HG03064 (cell line): Measurements from ENCODE around the gene HMX2.

ENCODE experiments used
- ATAC-seq: cut with Tn5 transposase; IDR thresholded peaks from one replicate; pipeline ENCODE4 v1.9.1; 2021; ENCODE audit warnings: low read depth; ENCODE audit not compliant: unreplicated experiment

The HMX2 gene

DNA sequence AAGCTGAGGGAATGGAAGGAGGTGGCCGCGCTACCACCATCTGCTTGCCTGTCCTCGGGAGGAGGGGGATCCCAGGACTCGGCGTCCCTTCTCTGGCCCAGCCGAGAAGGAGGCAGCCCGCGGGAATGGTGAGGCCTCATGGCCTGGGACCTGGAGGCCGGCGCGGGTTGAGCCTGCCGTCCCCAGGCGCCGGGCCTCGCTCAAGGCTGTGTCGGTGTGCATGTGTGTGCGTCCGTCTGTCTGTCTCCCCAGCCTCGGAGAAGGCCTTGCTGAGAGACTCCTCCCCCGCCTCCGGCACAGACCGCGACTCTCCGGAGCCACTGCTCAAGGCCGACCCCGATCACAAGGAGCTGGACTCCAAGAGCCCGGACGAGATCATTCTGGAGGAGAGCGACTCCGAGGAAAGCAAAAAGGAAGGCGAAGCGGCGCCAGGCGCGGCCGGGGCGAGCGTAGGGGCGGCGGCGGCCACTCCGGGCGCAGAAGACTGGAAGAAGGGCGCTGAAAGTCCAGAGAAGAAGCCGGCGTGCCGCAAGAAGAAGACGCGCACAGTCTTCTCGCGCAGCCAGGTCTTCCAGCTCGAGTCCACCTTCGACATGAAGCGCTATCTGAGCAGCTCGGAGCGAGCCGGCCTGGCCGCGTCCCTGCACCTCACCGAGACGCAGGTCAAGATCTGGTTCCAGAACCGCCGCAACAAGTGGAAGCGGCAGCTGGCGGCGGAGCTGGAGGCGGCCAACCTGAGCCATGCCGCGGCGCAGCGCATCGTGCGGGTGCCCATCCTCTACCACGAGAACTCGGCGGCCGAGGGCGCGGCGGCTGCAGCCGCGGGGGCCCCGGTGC, 10.9 kb upstream of the HMX2 start:
- ATAC-seq, result no peak

DNA sequence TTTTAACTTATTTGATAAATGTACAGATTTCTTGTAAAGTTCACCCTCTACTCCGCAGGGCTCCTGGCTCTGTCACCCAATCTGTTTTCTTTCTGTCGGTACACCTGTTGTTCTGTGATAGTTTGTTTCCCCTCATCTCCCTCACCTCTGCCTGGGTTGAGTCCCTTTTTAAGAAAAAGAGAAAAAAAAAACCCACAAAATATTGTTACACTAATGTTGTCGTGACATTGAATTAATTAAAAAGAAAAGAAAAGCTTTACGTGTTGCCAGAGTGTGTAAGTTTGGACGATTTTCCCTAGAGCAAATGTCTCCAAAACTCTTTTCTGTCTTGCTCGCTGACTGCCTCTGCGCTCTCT, 8.8 kb upstream of the HMX2 start:
- no peak for ATAC-seq

- no peak for ATAC-seq
These were observed 8.3 kb upstream of the HMX2 start for GRCh38 chr10:123139521-123140163.

- ATAC-seq, result no peak
These were observed 7.6 kb upstream of the HMX2 start for GRCh38 chr10:123140164-123140982.

DNA sequence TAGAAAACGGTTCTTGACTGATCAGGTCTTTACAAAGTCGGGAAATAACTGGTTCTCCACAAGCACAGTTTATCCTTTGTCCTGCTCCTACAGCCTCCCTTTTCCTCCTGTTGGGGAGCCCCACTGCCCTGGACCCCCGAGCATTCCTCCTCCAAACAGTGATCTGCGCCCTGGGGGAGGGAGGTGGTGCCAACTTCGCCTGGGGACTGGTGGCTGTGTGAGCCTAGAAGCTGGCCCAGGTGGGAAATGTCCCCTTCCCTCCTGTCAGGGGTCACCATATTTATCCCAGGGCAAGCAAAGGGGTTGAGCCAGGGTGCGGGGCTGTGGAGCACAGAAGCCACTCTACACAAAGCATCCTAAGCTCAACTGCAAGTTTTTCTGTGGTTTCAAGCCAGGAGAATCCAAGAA, 6.9 kb upstream of the HMX2 start:
- no peak for ATAC-seq

DNA sequence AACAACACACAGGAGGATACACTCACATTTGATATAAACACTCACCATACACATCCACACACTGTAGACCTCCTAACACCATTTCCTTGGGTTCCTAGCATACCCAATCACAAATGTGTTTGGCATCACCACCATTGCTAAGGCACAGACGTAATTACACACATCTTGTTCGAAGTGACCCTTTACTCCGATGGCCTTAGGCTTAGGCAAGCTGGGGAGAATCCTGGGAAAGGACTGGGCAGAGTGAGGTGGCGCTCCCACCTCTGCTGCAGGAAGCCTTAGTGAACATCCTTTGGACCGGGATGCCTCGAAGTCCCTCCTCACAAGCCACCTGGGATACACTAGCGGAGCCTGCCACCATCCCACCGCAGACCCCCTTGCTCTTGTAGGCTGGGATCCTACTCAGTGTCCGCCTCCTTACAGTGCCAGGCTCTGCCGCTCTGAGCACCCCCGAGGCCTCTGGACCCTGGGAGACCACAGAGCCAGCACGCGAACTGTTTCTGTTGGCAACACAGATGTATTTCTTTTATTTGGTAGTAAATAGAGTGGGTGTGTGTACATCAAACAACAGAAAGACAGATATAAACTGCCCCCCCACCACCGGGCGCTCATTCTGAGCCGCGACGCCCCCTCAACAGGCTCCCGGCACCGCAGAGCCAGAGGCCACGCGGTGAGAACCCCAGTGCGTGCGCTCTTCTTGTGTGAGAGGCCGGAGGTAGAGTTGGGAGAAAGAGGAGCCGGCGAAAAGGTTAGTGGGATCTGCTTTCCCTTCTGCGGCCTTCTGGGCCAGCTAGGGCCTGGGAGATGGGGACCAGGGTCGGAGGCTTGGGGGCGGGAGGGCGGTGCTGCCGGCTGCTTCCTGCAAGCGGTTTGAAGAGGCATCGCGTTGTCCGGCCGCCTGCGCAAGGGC, 5.9 kb upstream of the HMX2 start:
- ATAC-seq, result no peak

GRCh38 chr10:123142701-123143161, 5.2 kb upstream of the HMX2 start:
- ATAC-seq, result no peak

- no peak for ATAC-seq
These were observed 4.6 kb upstream of the HMX2 start for GRCh38 chr10:123143162-123143824.

DNA sequence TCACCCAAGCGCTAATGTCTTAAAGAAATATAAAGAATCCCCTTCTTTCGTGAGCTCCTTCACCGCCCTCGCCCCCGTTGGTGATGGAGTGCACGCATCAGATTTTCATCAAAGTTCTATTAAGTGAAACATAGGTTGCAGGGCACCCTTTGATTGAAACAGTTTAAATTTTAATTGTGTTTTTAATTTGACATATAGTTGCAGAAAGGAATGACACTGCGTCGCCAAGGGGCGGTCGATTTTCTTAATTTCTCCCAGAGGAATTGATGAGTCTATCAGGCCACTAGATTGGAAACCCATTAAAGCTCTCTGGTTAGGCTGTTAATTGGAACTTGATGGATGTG, 4.1 kb upstream of the HMX2 start:
- no peak for ATAC-seq

DNA sequence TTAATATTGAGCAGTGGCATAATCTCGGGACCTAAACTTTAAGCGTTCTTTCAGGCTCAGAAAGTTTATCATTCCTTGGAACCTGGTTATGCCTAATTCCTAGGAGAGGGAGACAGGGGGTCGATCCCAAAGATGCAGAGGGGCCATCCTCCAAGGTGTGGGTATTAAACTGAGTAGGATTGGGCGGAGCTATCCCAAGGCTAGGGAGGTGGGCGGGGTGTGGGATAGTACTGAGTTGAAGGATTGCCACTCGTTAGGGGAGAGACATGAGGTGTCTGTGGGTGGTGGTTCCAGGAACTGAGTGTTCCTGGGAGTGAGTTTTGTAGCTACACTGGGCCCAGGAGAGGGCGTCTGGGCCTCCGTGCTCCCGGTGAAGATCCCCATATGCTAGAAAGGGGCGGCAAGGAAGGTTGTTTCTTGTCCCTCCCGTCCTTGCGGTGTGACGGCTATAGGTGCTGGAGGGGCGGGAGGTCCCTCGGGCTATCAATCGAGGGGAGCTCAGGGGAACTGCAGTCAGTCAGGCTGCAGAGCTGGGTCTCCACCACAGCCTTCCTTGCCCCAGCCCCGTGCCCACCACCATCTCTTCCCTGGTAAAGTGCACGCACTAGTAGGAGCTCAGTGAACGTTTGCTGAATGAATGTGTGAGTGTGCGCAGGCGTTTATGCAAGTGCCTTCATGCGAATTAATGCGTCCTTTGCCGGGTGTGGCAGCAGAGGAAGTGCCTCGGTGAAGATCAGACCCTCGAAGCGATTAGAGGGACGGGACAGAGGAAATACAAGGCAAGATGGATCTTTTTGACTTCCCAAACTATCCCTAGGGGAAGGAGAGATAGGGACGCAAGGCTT, 3.0 kb upstream of the HMX2 start:
- ATAC-seq, result no peak

DNA sequence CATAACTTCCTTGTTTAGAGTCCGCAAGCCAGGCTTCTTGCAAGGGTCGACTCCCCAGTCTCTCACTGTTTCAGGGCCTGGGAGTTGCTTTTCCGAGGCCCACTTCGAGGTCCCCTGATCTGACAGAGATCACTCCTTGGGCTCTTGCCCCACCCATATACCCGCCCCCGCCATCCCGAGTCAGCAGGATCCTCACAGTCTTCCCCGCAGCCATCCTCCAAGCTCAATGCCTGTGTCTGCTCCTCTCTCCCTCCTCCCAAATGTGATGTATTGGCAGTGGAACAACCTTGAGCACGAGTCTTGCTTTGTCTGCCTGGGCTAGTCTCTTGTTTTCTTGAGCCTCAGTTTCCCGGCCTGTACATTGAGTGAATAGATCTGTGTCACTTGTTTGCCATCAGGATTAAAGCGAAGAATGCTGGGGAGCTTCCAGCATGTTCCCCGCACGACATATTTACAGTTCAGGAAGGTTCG, 2.4 kb upstream of the HMX2 start:
- ATAC-seq, result no peak

GRCh38 chr10:123146013-123146893, 1.7 kb upstream of the HMX2 start:
- ATAC-seq, result no peak

GRCh38 chr10:123146894-123147634, 872 bp upstream of the HMX2 start:
- ATAC-seq, result no peak

DNA sequence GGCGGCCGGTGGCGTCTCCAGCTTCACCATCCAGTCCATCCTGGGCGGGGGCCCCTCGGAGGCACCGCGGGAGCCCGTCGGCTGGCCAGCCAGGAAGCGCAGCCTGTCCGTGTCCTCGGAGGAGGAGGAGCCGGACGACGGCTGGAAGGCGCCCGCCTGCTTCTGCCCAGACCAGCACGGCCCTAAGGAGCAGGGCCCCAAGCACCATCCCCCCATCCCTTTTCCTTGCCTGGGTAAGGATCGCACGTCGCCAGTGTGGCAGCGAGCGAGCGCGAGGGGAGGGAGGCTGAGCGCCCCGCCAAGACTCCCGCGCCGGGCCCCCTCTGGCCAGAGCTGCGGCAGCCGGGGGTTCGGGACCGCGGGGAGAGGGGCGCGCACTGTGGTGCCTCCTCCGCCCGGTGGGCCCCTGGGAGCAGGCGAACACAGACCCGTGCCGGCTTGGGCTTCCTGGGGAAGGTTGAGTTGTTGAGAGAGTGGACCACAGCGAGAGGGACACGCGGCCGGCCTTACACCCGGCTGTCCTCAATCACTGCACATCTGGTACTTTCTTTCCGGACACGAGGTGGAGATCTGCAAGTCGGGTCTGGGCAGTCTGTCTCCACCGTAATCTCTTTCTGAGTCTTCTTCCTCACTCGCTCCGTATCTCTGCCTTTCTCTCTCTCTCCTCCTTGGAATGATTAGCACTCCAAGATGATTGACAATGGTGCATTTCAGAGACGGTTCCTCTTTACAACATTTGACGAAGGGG, 652 bp downstream of the HMX2 start:
- no peak for ATAC-seq

- no peak for ATAC-seq
These were observed 1.2 kb downstream of the HMX2 start for GRCh38 chr10:123149162-123149567.

- no peak for ATAC-seq
These were observed 1.8 kb downstream of the HMX2 start for GRCh38 chr10:123149568-123150270.
